OCI-LY7 (cell line): Measurements from ENCODE around the gene STPG4. TPM values are rescaled to one million over a fixed set of nuclear protein-coding genes. Genes with fewer than 3 reads are reported as not detected.
A peak's percentile ranks its signal among the peaks of the same experiment; 100 is the strongest.

Experiments
- BruUV-seq: library from RNA; stranded (reverse); fragments of 400-500 nt; replicated peaks from 2 replicates; lab custom pipeline; 2021; lab: Mats Ljungman, UMichigan
- CTCF ChIA-PET: fragments of 300-600 bp; sonication (Branson Sonifier 250); formaldehyde crosslinking; loops from one replicate; lab custom pipeline; 2022; ENCODE audit warnings: antibody characterized with exemption; ENCODE audit not compliant: unreplicated experiment; lab: Charles Lee
- POLR2A ChIA-PET: fragments of 300-600 bp; sonication (Branson Sonifier 250); formaldehyde crosslinking; loops from one replicate; lab custom pipeline; 2022; ENCODE audit warnings: antibody characterized with exemption; lab: Charles Lee
- DNase-seq: peaks from one replicate; pipeline ENCODE4 v3.0.0-alpha.2; 2015; ENCODE audit warnings: low spot score
- H2AFZ ChIP-seq: fragments of 200-600 bp; sonication (generic), shearing (Covaris generic); 2 replicates; pipeline ENCODE4 v1.6.1; 2014; ENCODE audit warnings: mild to moderate bottlenecking, antibody characterized with exemption, low read length, moderate library complexity
- H3K27ac ChIP-seq: fragments of 200-600 bp; sonication (generic); 2 replicates; pipeline ENCODE4 v1.5.1; 2014; ENCODE audit warnings: mixed run types, low read depth, mild to moderate bottlenecking, moderate library complexity, low read length, inconsistent platforms; ENCODE audit not compliant: poor library complexity, severe bottlenecking
- H3K36me3 ChIP-seq: fragments of 200-600 bp; sonication (generic); 2 replicates; pipeline ENCODE4 v1.6.1; 2014; ENCODE audit warnings: mild to moderate bottlenecking, antibody characterized with exemption, low read length, moderate library complexity, mixed read lengths; ENCODE audit not compliant: insufficient read depth
- H3K4me1 ChIP-seq: fragments of 200-600 bp; sonication (generic); 2 replicates; pipeline ENCODE4 v1.5.1; 2014; ENCODE audit warnings: mild to moderate bottlenecking, low read length; ENCODE audit not compliant: insufficient read depth, poor library complexity, severe bottlenecking
- H3K4me2 ChIP-seq: fragments of 200-600 bp; sonication (generic); 2 replicates; pipeline ENCODE4 v1.6.1; 2014; ENCODE audit warnings: mild to moderate bottlenecking, low read length
- H3K4me3 ChIP-seq: fragments of 200-600 bp; sonication (generic); 2 replicates; pipeline ENCODE4 v1.5.1; 2014; ENCODE audit warnings: mild to moderate bottlenecking, low read depth, low read length; ENCODE audit not compliant: poor library complexity, severe bottlenecking
- H3K79me2 ChIP-seq: fragments of 200-600 bp; sonication (generic); 2 replicates; pipeline ENCODE4 v1.6.1; 2016; ENCODE audit warnings: low read depth, mild to moderate bottlenecking, low read length, moderate library complexity, mixed read lengths; ENCODE audit not compliant: insufficient read depth
- H3K9me2 ChIP-seq: fragments of 200-600 bp; sonication (generic); 2 replicates; pipeline ENCODE4 v1.6.1; 2016; ENCODE audit warnings: mild to moderate bottlenecking, low read length, mixed read lengths; ENCODE audit not compliant: insufficient read depth
- H3K9me3 ChIP-seq: fragments of 200-600 bp; sonication (generic); 2 replicates; pipeline ENCODE4 v1.6.1; 2014; ENCODE audit warnings: mild to moderate bottlenecking, mixed run types, low read length, mixed read lengths
- H4K20me1 ChIP-seq: fragments of 200-600 bp; sonication (generic); 2 replicates; pipeline ENCODE4 v1.6.1; 2014; ENCODE audit warnings: mild to moderate bottlenecking, antibody characterized with exemption, low read length, moderate library complexity, mixed read lengths; ENCODE audit not compliant: insufficient read depth
- EZH2phosphoT487 ChIP-seq: fragments of 200-600 bp; sonication (generic); IDR thresholded peaks from 2 replicates; pipeline ENCODE4 v1.6.1; 2018; ENCODE audit warnings: low read depth, borderline replicate concordance, mild to moderate bottlenecking, mixed run types, antibody characterized with exemption, low read length, moderate library complexity, mixed read lengths
- intact Hi-C: fragments of 100-400 bp; cut with micrococcal nuclease; formaldehyde crosslinking; loops from one replicate; pipeline ENCODE4 v1.10.0; 2022; ENCODE audit not compliant: unreplicated experiment
- total RNA-seq, 2 experiments: library from RNA; depleted of rRNA in 1 of 2; stranded (reverse); fragments of >200 nt in 1 of 2; shearing (Covaris generic) in 1 of 2; gene quantifications; 2 replicates each; pipeline ENCODE4 v1.2.3, GENCODE V29; 2014 to 2022
- TF ChIP-seq, protein P1 (sequence below): fragments of 200-600 bp; sonication (generic); conservative IDR thresholded peaks from 2 replicates; pipeline ENCODE4 v1.5.1; 2014; ENCODE audit warnings: mild to moderate bottlenecking, antibody characterized with exemption, low read length, moderate library complexity, mixed read lengths

Gene STPG4
- total RNA-seq, 2 experiments from 2014 or later = 0.68 TPM; not detected in 1

DNA sequence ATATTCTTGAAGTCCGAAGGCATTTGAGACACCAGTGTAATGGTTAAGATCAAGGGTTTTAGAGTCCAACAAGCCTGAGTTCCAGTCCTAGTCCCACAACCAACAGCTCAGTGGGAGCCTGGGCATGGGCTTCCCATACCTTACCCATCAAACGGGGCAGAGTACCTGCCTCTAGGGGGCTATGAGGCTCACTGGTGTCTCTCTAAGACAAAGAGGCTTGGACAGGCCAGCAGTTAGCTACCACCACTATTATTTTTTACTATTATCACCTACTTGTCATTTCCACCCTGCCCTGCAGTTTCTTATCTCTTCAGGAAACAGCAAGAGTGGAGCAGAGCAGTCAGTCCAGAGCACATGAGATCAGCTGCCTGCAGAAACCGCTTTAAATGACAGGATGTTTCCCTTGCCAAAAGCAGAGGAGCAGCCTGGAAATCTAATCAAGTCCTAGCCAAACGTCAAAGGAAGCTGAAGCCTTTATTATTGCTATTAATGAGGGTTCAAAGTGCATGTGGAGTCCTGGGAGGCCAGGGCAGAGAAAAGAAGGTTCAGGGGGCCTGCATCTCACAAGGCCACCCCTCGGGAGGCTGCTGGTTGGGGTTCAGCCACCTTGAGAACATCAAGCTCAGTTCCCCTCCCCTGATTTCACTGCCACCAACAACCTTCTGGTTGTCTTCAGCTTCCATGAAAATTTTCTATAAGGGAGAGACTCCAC lies 66.6 kb downstream of the STPG4 start:
- Histone ChIP-seq H3K79me2 (no peaks in the 10 kb centered on the region), H3K9me2 (no peaks in the 10 kb centered on the region), H3K27ac (no peak overlapping the region), H3K4me1 (no peaks in the 10 kb centered on the region), H3K4me2 (no peak overlapping the region), H3K36me3 (no peaks in the 10 kb centered on the region), H3K9me3 (no peaks in the 10 kb centered on the region), H4K20me1 (no peaks in the 10 kb centered on the region), H3K4me3 (no peak overlapping the region), H2AFZ (no peak overlapping the region)
- no peak for DNase-seq
- TF ChIP-seq, protein P1, sequence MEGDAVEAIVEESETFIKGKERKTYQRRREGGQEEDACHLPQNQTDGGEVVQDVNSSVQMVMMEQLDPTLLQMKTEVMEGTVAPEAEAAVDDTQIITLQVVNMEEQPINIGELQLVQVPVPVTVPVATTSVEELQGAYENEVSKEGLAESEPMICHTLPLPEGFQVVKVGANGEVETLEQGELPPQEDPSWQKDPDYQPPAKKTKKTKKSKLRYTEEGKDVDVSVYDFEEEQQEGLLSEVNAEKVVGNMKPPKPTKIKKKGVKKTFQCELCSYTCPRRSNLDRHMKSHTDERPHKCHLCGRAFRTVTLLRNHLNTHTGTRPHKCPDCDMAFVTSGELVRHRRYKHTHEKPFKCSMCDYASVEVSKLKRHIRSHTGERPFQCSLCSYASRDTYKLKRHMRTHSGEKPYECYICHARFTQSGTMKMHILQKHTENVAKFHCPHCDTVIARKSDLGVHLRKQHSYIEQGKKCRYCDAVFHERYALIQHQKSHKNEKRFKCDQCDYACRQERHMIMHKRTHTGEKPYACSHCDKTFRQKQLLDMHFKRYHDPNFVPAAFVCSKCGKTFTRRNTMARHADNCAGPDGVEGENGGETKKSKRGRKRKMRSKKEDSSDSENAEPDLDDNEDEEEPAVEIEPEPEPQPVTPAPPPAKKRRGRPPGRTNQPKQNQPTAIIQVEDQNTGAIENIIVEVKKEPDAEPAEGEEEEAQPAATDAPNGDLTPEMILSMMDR = peak; percentile 59
- no peak for TF ChIP-seq EZH2phosphoT487
- ChIA-PET CTCF (interaction anchor here (0.6 kb wide), 1 partner anchor 34 kb away, joined by 3 read pairs; no protein-coding TSS in a partner anchor), POLR2A (interaction anchor here (0.6 kb wide), 1 partner anchor 19 kb away, joined by 7 read pairs; no protein-coding TSS in a partner anchor)
- intact Hi-C loops = no loop called here
- no TSS peak for BruUV-seq

DNA sequence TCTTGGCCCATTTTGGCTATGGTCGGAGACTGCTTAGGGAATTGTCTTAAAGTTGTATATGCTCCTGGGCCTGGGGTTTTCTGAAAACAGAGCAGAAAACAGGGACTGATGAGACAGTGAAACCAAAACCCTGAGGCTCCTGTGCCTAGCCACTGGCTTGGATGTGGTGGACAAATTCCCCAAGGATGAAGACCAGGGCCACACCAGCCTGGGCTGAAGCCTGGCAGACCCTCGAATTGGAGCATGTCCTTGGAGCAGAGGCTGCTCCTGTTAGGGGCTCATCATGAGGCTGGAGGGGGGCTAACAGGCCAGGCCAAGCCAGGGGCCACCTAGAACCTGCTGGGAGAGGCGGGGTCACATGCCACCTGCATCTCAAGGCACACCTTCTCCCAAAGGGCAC lies 68.1 kb downstream of the STPG4 start:
- H3K36me3 ChIP-seq = no peaks in the 10 kb centered on the region
- no peaks in the 10 kb centered on the region for H3K9me2 ChIP-seq
- no peak overlapping the region for H3K4me2 ChIP-seq
- CTCF ChIA-PET = no interaction called here
- no TSS peak for BruUV-seq
- no peaks in the 10 kb centered on the region for H3K79me2 ChIP-seq
- no peak for DNase-seq
- H3K4me3 ChIP-seq = no peak overlapping the region
- H2AFZ ChIP-seq = no peak overlapping the region
- POLR2A ChIA-PET = no interaction called here
- H3K27ac ChIP-seq = no peak overlapping the region
- no peaks in the 10 kb centered on the region for H4K20me1 ChIP-seq
- intact Hi-C loops = no loop called here
- no peaks in the 10 kb centered on the region for H3K9me3 ChIP-seq
- no peaks in the 10 kb centered on the region for H3K4me1 ChIP-seq
- no peak for TF ChIP-seq EZH2phosphoT487
- TF ChIP-seq, protein P1 = no peak

DNA sequence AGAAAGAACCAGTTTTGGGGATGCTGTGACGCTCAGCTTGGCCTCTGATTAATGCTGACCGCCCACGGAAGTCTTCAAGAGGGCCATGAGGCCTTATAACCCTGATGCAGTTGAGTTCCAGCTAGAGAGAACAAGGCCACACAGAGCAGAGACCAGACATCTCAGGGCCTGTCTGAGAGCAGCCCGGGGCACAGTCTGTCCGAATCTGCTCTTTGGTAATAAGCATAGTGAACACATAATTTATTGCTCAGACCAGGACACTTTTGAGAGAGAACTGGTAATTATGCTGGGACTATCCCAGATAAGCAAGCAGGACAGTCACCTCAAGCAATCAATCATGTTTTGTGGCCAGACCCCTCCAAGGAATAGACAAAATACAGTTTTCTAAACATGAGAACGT lies 68.5 kb downstream of the STPG4 start:
- H3K4me2 ChIP-seq = no peak overlapping the region
- H3K9me3 ChIP-seq = no peaks in the 10 kb centered on the region
- H3K36me3 ChIP-seq = no peaks in the 10 kb centered on the region
- H2AFZ ChIP-seq = no peak overlapping the region
- TF ChIP-seq, protein P1 = no peak
- TF ChIP-seq EZH2phosphoT487 = no peak
- H3K27ac ChIP-seq = no peak overlapping the region
- ChIA-PET POLR2A (interaction anchor here (0.6 kb wide), 1 partner anchor 238 kb away, joined by 4 read pairs; no protein-coding TSS in a partner anchor), CTCF (interaction anchor here (0.6 kb wide), 1 partner anchor 93 kb away, joined by 3 read pairs; no protein-coding TSS in a partner anchor)
- DNase-seq = no peak
- BruUV-seq = no TSS peak
- no peaks in the 10 kb centered on the region for H3K79me2 ChIP-seq
- no peaks in the 10 kb centered on the region for H3K4me1 ChIP-seq
- intact Hi-C loops = no loop called here
- H3K9me2 ChIP-seq = no peaks in the 10 kb centered on the region
- no peak overlapping the region for H3K4me3 ChIP-seq
- no peaks in the 10 kb centered on the region for H4K20me1 ChIP-seq
